ENCODE results near the gene PUSL1.

Gene PUSL1

DNA sequence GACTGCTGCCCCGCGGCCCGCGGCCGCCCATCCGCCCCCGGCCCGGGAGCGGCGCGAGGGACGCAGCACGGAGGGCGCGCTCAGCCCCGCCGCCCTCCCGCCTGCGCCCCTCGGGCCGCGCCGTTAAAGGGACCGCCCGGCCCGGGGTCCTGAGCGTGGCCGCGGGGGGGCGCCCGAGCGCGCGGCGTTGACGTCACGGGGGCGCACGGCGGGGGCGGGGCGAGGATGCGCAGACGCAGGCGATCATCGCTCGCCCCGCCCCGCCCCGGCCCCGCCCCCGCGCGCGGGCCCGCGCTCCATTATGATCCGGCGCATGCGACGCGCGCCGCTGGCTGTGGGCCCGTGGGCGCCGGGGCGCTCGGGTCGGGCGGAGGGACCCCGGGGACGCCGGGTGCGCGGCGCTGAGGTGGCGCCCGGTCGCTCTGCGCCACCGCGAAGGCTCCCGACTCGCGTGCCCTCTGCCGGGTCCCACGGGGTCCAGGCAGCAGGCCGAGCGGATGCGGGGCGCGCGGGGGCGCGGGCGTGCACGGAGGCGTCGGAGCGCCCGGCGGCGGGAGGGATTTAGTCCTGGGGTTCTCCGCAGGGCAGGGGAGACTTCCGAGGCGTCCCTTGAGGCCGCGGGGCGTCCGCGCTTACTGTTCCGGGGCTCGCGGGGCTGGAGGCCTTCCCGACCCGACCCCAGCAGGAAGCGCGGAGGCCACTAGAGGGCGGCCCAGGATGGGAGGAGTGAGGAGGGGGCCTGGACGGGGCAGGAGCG, 41.0 kb downstream of the PUSL1 start, which contains the start of gene DVL1:
TSS of gene DVL1 (minus strand) at position 163 of the 757 bp plus-strand sequence. CDS start 353 bp downstream, outside the sequence.
- in situ Hi-C loops (cut with HindIII; ENCODE audit: low sequenced_read_pairs): no loop called here

DNA sequence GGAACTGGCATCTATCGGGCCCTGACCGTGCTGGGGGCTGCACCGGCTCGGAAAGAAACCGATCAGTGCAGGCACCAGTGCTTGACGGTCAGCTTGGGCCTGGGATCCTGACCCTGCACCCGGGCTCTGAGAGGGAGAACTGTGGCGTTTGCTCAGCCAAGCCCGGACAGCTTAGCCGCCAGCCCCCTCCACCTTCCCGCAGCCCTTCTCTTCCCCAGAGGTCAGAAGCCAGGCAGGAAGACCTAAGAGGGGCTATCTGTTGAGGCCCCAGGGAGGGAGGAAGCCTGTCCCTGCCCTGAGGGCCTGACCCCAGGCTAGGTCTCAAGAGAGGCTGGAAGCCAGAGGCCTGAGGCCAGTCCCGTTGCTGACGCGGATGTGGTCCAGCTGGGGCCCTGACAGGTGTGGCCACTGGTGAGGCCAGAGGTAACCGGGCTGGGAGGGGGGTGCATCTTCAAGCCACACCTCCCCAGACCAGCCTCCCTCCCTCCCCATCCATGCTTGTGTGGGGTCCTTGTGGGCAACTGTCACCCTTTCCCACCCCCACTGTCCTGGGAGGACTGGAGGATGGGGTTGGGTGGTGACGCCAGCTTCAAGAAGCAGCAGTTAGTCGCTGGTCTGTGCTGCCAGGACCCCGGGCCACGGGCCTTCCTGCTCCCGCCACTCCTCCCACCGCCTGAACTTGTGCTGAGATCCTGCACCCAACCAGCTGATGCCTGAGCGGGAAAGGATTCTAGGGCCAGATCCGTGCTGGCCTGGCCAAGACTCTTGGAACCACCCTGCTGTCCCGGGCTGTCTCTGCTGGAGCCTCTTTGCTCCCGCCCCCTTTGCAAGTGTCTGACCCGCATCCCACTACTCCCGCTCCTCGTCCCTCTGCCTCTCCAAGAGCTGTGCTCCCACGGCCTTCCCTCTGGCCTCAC, 43.4 kb downstream of the PUSL1 start:
- in situ Hi-C loops (cut with HindIII; ENCODE audit: low sequenced_read_pairs): no loop called here

GRCh38 chr1:1352786-1353388, 44.5 kb downstream of the PUSL1 start:
- in situ Hi-C loops (cut with HindIII; ENCODE audit: low sequenced_read_pairs): no loop called here

GRCh38 chr1:1353389-1354151, 45.2 kb downstream of the PUSL1 start:
- in situ Hi-C loops (cut with HindIII; ENCODE audit: low sequenced_read_pairs): no loop called here

GRCh38 chr1:1354271-1355247, 46.2 kb downstream of the PUSL1 start:
- in situ Hi-C loops (cut with HindIII; ENCODE audit: low sequenced_read_pairs): no loop called here

- in situ Hi-C loops (cut with HindIII; ENCODE audit: low sequenced_read_pairs): no loop called here
These were observed 47.0 kb downstream of the PUSL1 start for GRCh38 chr1:1355416-1355815.

- in situ Hi-C loops (cut with HindIII; ENCODE audit: low sequenced_read_pairs): no loop called here
These were observed 47.9 kb downstream of the PUSL1 start for GRCh38 chr1:1356166-1356795.

DNA sequence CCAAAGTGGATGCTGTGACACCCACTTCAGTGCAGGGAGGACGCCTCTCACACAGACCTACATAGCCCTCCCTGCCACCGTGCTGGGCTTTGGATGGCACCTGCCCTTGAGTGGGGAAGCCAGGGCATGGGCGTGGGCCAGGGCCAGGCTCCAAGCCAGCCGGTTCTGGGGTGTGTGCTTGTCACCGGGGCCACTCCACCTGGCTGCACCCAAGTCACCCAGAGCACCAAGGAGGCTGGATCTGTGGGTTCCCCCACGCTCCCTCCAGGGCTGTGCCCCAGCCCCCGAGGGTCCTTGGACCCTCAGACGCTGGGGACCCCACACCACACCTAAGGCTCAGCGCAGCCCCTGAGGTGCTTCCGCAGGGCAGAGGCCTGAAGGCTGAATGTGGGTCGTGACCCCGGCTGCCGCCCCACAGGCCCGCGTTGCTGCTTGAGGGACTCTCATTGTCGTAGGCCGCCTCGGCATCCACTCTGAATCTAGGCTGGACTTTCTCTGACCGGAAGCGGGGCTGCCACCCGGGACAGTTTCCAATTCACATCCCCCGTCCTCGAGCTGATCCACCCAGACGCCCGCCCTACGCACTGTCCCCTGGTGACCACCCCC, 48.5 kb downstream of the PUSL1 start:
- in situ Hi-C loops (cut with HindIII; ENCODE audit: low sequenced_read_pairs): no loop called here

- in situ Hi-C loops (cut with HindIII; ENCODE audit: low sequenced_read_pairs): no loop called here
These were observed 49.6 kb downstream of the PUSL1 start for GRCh38 chr1:1357871-1358432.

- in situ Hi-C loops (cut with HindIII; ENCODE audit: low sequenced_read_pairs): no loop called here
These were observed 50.3 kb downstream of the PUSL1 start, which contains the start of gene MXRA8 for GRCh38 chr1:1358433-1359271. Gene MXRA8 (minus strand): TSS chr1:1358555. CDS start chr1:1358504, 51 bp downstream.

DNA sequence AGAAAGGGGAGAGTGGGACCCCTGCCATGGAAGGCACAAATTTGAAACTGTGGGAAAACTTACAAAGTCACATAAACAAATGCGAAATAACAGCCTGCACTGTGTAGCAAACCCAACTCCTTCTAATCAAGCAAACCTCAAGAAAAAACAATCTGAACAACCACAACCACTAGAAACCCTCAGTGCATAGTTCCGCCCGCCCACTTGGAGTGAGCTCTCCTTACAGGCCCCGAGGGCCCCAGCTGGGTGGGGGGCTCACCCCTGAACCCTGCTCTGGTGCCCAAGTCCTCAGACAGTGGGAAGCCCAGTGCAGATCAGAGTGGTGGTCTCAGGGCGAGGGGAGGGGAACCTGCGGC, 50.9 kb downstream of the PUSL1 start:
- in situ Hi-C loops (cut with HindIII; ENCODE audit: low sequenced_read_pairs): no loop called here

DNA sequence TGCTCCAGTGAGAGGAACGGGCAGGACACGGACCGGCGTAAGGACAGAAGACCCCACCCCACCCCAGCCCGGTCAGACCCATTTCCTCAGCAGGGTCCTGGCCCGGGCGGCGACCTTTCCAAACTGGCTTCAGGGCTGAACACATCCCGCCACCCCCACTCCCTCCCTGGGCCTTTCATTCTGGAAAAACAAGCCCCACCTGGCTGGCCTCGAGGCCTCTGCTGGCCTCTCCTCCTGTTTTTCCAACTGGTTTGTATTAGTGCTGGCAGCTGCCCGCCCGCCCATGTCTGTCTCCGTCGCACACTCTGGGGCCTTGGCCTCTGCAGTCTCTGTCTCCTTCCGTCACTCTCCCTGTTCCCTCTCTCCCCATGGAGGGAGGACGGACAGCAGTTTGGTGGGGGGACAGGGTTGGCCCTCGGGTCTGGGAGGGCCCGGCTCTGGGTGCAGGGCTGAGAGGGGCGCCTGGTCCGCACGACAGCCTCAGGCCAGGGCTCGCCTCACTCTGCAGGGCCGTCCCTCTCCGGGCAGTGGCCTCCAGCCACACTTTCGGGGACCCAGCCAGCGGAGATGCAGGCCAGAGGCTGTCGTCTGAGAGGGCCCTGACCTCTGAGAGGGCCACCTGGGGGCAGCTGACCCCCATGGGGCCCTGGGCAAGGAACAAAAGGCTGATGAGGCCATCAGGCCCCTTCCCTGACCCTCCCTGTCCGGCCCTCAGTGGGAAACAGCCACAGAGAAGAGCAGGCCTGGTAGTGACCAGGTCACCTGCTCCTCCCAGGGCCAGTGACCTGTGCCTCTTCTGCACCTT, 51.5 kb downstream of the PUSL1 start:
- in situ Hi-C loops (cut with HindIII; ENCODE audit: low sequenced_read_pairs): no loop called here

- in situ Hi-C loops (cut with HindIII; ENCODE audit: low sequenced_read_pairs): no loop called here
These were observed 52.2 kb downstream of the PUSL1 start for GRCh38 chr1:1360506-1361169.

Measured in DLD1 (cell line).